K562 (cell line): ENCODE data around the gene MYB. TPM values are rescaled to one million over a fixed set of nuclear protein-coding genes. Genes with fewer than 3 reads are reported as not detected.

Source experiments
- ARHGAP35 ChIP-seq: fragments of 450-650 bp; IDR thresholded peaks from 2 replicates; pipeline ENCODE4 v1.6.1; 2018; ENCODE audit not compliant: partially characterized antibody
- GATA2 ChIP-seq: sonication (generic); formaldehyde crosslinking; IDR thresholded peaks from 2 replicates; pipeline ENCODE4 v1.4.0; 2020; ENCODE audit warnings: mild to moderate bottlenecking, missing genetic modification reagents
- GATAD2A ChIP-seq: fragments of 450-650 bp; IDR thresholded peaks from 2 replicates; pipeline ENCODE4 v1.6.1; 2017
- KAT8 ChIP-seq: fragments of 450-650 bp; IDR thresholded peaks from 2 replicates; pipeline ENCODE4 v1.6.1; 2016; ENCODE audit warnings: low read depth, mild to moderate bottlenecking
- KDM4B ChIP-seq, 2 experiments: fragments of 450-650 bp in 1 of 2; sonication (generic) in 1 of 2; IDR thresholded peaks; 2 replicates each; pipeline ENCODE4 v1.6.1; 2016 to 2017; ENCODE audit warnings: borderline replicate concordance in 2 of 2, antibody characterized with exemption in 1 of 2, low read depth in 1 of 2, mild to moderate bottlenecking in 1 of 2
- KHSRP ChIP-seq: fragments of 450-650 bp; IDR thresholded peaks from 2 replicates; pipeline ENCODE4 v1.6.1; 2017
- KLF1 ChIP-seq: fragments of 450-650 bp; IDR thresholded peaks from 2 replicates; pipeline ENCODE4 v1.6.1; 2016; ENCODE audit warnings: missing genetic modification characterization, missing compliant biosample characterization
- MAFG ChIP-seq: fragments of 450-650 bp; conservative IDR thresholded peaks from 2 replicates; pipeline ENCODE4 v1.6.1; 2016; ENCODE audit warnings: missing genetic modification characterization, missing compliant biosample characterization
- NCOA4 ChIP-seq: fragments of 450-650 bp; IDR thresholded peaks from 2 replicates; pipeline ENCODE4 v1.6.1; 2018; ENCODE audit warnings: mild to moderate bottlenecking; ENCODE audit not compliant: partially characterized antibody
- NFYB ChIP-seq: IDR thresholded peaks from 2 replicates; pipeline ENCODE4 v1.6.1; 2011; ENCODE audit warnings: mild to moderate bottlenecking, moderate library complexity; ENCODE audit not compliant: insufficient read length; ENCODE audit errors: extremely low read depth
- POLR3G ChIP-seq: IDR thresholded peaks from 2 replicates; pipeline ENCODE4 v1.6.1; 2011; ENCODE audit not compliant: insufficient read length, insufficient replicate concordance; ENCODE audit errors: extremely low read depth
- RFX7 ChIP-seq: fragments of 250-450 bp; sonication (Bioruptor Pico); IDR thresholded peaks from 2 replicates; pipeline ENCODE4 v1.5.1; 2021; ENCODE audit warnings: mild to moderate bottlenecking
- SP2 ChIP-seq: IDR thresholded peaks from 2 replicates; pipeline ENCODE4 v1.6.1; 2011; ENCODE audit warnings: mild to moderate bottlenecking, low read depth, low read length, moderate library complexity; ENCODE audit not compliant: poor library complexity, severe bottlenecking; ENCODE audit errors: extremely low read depth
- ZNF23 ChIP-seq: fragments of 250-450 bp; sonication (Bioruptor Pico); IDR thresholded peaks from 2 replicates; pipeline ENCODE4 v1.4.0; 2020; ENCODE audit warnings: mild to moderate bottlenecking
- ZNF436 ChIP-seq: fragments of 250-450, 450-650 bp; sonication (Bioruptor Pico); formaldehyde crosslinking; IDR thresholded peaks from 2 replicates; pipeline ENCODE4 v1.7.0; 2020; ENCODE audit warnings: mild to moderate bottlenecking
- polyA plus RNA-seq, 8 experiments: library from polyadenylated mRNA; depleted of rRNA in 4 of 8; stranded (reverse) in 5 of 8; unstranded in 3 of 8; fragments of >200 nt; fragmentation: Nextera tagmentation in 2 of 8; fragmentation: Illumina TruSeq in 1 of 8; extraction: Ambion mirVana in 2 of 8; extraction: Trizol in 1 of 8; gene quantifications; 2 replicates each; pipeline versions ENCODE4 v1.2.1 to v1.2.3, GENCODE V29; 2011 to 2014; ENCODE audit warnings: inconsistent platforms in 1 of 8, missing spikeins in 1 of 8
- total RNA-seq, 7 experiments: library from RNA; depleted of rRNA in 6 of 7; stranded (reverse); fragments of >200 nt in 6 of 7; fragmentation: Illumina TruSeq in 2 of 7; extraction: Trizol in 2 of 7; gene quantifications; 2 replicates each; pipeline versions ENCODE4 v1.2.1 to v1.2.3, GENCODE V29; 2011 to 2021; ENCODE audit warnings: low replicate concordance in 1 of 7
- TF ChIP-seq, protein P1 (sequence below): fragments of 450-650 bp; formaldehyde crosslinking; IDR thresholded peaks from 2 replicates; pipeline ENCODE4 v1.4.0; 2022; ENCODE audit warnings: missing genetic modification characterization
- TF ChIP-seq, protein P2 (sequence below): fragments of 450-650 bp; IDR thresholded peaks from 2 replicates; pipeline ENCODE4 v1.6.1; 2017; ENCODE audit warnings: antibody characterized with exemption, mild to moderate bottlenecking
- TF ChIP-seq, protein P3 (sequence below): fragments of 250-450 bp; sonication (Bioruptor Pico); IDR thresholded peaks from 2 replicates; pipeline ENCODE4 v1.4.0; 2020; ENCODE audit warnings: borderline replicate concordance
- TF ChIP-seq, protein P4 (sequence below): fragments of 200-800 bp; sonication (Bioruptor generic); IDR thresholded peaks from 2 replicates; pipeline ENCODE4 v1.6.1; 2017; ENCODE audit warnings: missing genetic modification characterization, missing compliant biosample characterization
- TF ChIP-seq, protein P5 (sequence below): fragments of 450-650 bp; formaldehyde crosslinking; IDR thresholded peaks from 2 replicates; pipeline ENCODE4 v1.4.0; 2020; ENCODE audit warnings: mild to moderate bottlenecking, moderate library complexity

MYB gene
- total and polyA plus RNA-seq, 9 of the 15 experiments (the other 6 are each of a cell fraction or from before 2014, with no cell fraction given), result 35.8 to 218 (median 140) TPM

DNA sequence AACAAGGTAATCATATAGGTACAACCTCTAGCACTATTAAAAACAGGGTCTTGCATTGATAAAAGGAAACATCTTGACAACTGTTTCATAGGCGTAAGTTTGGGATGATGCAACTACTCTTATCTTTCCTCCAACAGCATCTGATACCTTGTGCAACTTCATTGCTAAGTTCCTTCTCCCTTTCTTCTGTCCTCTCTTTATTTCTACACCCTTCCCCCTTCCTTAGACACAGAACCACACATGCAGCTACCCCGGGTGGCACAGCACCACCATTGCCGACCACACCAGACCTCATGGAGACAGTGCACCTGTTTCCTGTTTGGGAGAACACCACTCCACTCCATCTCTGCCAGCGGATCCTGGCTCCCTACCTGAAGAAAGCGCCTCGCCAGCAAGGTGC is 14.4 kb downstream of the MYB start (continued):
- TF ChIP-seq, protein P1, sequence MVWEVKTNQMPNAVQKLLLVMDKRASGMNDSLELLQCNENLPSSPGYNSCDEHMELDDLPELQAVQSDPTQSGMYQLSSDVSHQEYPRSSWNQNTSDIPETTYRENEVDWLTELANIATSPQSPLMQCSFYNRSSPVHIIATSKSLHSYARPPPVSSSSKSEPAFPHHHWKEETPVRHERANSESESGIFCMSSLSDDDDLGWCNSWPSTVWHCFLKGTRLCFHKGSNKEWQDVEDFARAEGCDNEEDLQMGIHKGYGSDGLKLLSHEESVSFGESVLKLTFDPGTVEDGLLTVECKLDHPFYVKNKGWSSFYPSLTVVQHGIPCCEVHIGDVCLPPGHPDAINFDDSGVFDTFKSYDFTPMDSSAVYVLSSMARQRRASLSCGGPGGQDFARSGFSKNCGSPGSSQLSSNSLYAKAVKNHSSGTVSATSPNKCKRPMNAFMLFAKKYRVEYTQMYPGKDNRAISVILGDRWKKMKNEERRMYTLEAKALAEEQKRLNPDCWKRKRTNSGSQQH (CRISPR knock-in tag), result no peak
- TF ChIP-seq KHSRP, result no peak
- 0 out of 2 replicates have a peak, but pooled peaks have one; percentile 29 for TF ChIP-seq MAFG
- TF ChIP-seq, protein P2, sequence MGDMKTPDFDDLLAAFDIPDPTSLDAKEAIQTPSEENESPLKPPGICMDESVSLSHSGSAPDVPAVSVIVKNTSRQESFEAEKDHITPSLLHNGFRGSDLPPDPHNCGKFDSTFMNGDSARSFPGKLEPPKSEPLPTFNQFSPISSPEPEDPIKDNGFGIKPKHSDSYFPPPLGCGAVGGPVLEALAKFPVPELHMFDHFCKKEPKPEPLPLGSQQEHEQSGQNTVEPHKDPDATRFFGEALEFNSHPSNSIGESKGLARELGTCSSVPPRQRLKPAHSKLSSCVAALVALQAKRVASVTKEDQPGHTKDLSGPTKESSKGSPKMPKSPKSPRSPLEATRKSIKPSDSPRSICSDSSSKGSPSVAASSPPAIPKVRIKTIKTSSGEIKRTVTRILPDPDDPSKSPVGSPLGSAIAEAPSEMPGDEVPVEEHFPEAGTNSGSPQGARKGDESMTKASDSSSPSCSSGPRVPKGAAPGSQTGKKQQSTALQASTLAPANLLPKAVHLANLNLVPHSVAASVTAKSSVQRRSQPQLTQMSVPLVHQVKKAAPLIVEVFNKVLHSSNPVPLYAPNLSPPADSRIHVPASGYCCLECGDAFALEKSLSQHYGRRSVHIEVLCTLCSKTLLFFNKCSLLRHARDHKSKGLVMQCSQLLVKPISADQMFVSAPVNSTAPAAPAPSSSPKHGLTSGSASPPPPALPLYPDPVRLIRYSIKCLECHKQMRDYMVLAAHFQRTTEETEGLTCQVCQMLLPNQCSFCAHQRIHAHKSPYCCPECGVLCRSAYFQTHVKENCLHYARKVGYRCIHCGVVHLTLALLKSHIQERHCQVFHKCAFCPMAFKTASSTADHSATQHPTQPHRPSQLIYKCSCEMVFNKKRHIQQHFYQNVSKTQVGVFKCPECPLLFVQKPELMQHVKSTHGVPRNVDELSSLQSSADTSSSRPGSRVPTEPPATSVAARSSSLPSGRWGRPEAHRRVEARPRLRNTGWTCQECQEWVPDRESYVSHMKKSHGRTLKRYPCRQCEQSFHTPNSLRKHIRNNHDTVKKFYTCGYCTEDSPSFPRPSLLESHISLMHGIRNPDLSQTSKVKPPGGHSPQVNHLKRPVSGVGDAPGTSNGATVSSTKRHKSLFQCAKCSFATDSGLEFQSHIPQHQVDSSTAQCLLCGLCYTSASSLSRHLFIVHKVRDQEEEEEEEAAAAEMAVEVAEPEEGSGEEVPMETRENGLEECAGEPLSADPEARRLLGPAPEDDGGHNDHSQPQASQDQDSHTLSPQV, result peak; percentile 72; the same call in 1 of the 2 replicates
- TF ChIP-seq ZNF436 (CRISPR knock-in tag), result no peak
- TF ChIP-seq, protein P3, sequence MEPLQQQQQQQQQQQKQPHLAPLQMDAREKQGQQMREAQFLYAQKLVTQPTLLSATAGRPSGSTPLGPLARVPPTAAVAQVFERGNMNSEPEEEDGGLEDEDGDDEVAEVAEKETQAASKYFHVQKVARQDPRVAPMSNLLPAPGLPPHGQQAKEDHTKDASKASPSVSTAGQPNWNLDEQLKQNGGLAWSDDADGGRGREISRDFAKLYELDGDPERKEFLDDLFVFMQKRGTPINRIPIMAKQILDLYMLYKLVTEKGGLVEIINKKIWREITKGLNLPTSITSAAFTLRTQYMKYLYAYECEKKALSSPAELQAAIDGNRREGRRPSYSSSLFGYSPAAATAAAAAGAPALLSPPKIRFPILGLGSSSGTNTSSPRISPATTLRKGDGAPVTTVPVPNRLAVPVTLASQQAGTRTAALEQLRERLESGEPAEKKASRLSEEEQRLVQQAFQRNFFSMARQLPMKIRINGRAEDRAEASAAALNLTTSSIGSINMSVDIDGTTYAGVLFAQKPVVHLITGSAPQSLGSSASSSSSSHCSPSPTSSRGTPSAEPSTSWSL, result no peak
- no peak for TF ChIP-seq KAT8
- TF ChIP-seq KDM4B (IDR thresholded peaks at IDR 0.05; ENCODE audit: borderline replicate concordance in 2 of 2, low read depth in 1 of 2), result no peak
- TF ChIP-seq, protein P4, sequence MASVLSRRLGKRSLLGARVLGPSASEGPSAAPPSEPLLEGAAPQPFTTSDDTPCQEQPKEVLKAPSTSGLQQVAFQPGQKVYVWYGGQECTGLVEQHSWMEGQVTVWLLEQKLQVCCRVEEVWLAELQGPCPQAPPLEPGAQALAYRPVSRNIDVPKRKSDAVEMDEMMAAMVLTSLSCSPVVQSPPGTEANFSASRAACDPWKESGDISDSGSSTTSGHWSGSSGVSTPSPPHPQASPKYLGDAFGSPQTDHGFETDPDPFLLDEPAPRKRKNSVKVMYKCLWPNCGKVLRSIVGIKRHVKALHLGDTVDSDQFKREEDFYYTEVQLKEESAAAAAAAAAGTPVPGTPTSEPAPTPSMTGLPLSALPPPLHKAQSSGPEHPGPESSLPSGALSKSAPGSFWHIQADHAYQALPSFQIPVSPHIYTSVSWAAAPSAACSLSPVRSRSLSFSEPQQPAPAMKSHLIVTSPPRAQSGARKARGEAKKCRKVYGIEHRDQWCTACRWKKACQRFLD (CRISPR knock-in tag), result no peak
- TF ChIP-seq RFX7 (CRISPR knock-in tag), result no peak
- no peak for TF ChIP-seq SP2
- TF ChIP-seq, protein P5, sequence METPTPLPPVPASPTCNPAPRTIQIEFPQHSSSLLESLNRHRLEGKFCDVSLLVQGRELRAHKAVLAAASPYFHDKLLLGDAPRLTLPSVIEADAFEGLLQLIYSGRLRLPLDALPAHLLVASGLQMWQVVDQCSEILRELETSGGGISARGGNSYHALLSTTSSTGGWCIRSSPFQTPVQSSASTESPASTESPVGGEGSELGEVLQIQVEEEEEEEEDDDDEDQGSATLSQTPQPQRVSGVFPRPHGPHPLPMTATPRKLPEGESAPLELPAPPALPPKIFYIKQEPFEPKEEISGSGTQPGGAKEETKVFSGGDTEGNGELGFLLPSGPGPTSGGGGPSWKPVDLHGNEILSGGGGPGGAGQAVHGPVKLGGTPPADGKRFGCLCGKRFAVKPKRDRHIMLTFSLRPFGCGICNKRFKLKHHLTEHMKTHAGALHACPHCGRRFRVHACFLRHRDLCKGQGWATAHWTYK, result peak; percentile 68; the same call in 1 of the 2 replicates
- TF ChIP-seq NCOA4, result no peak
- no peak for TF ChIP-seq NFYB
- no peak for TF ChIP-seq KLF1 (tag)
- no peak for TF ChIP-seq ZNF23
- peak; percentile 18; the same call in 1 of the 2 replicates for TF ChIP-seq GATA2 (CRISPR knock-in tag)
- no peak for TF ChIP-seq ARHGAP35
- TF ChIP-seq POLR3G, result no peak
- TF ChIP-seq GATAD2A, result no peak
